T-helper 9 cell (primary cell): Measurements from ENCODE around the gene BCAR3.
"Not testable (repeated sequence)": the region's sequence is repeated elsewhere in the genome, so short reads cannot be mapped to it uniquely, and the experiment has no call there.

Experiments used
- DNase-seq: peaks from one replicate; pipeline ENCODE4 v3.0.0-alpha.2; 2020

BCAR3 gene

GRCh38 chr1:93687542-93687941, 5.9 kb upstream of the BCAR3 start:
- DNase-seq, result no peak

GRCh38 chr1:93686504-93687250, 5.0 kb upstream of the BCAR3 start:
- DNase-seq, result no peak

GRCh38 chr1:93685918-93686317, 4.3 kb upstream of the BCAR3 start:
- DNase-seq, result no peak

- DNase-seq, result no peak
These were observed 1.6 kb upstream of the BCAR3 start for GRCh38 chr1:93683234-93683633.

GRCh38 chr1:93681989-93682412, 364 bp upstream of the BCAR3 start:
- no peak for DNase-seq

GRCh38 chr1:93680420-93681100, 1.1 kb downstream of the BCAR3 start:
- no peak for DNase-seq

GRCh38 chr1:93680076-93680419, 1.6 kb downstream of the BCAR3 start:
- no peak for DNase-seq

- DNase-seq, result no peak
These were observed 2.1 kb downstream of the BCAR3 start for GRCh38 chr1:93679546-93679945.

GRCh38 chr1:93678946-93679480, 2.6 kb downstream of the BCAR3 start:
- no peak for DNase-seq

GRCh38 chr1:93678491-93678890, 3.1 kb downstream of the BCAR3 start:
- no peak for DNase-seq

- DNase-seq, result no peak
These were observed 3.9 kb downstream of the BCAR3 start for GRCh38 chr1:93677729-93678128.

- no peak for DNase-seq
These were observed 5.2 kb downstream of the BCAR3 start for GRCh38 chr1:93676427-93676826.

- no peak for DNase-seq
These were observed 5.7 kb downstream of the BCAR3 start for GRCh38 chr1:93675931-93676330.

GRCh38 chr1:93675271-93675670, 6.4 kb downstream of the BCAR3 start:
- no peak for DNase-seq

GRCh38 chr1:93674071-93674470, 7.6 kb downstream of the BCAR3 start:
- DNase-seq, result not testable (repeated sequence)

- no peak for DNase-seq
These were observed 8.3 kb downstream of the BCAR3 start for GRCh38 chr1:93673163-93673829.

GRCh38 chr1:93672477-93673162, 9.0 kb downstream of the BCAR3 start:
- no peak for DNase-seq

GRCh38 chr1:93672069-93672468, 9.6 kb downstream of the BCAR3 start:
- no peak for DNase-seq

- no peak for DNase-seq
These were observed 10.5 kb downstream of the BCAR3 start for GRCh38 chr1:93671099-93671621.

GRCh38 chr1:93670141-93670540, 11.5 kb downstream of the BCAR3 start:
- DNase-seq, result no peak

GRCh38 chr1:93669369-93669768, 12.3 kb downstream of the BCAR3 start:
- no peak for DNase-seq

- DNase-seq, result no peak
These were observed 12.7 kb downstream of the BCAR3 start for GRCh38 chr1:93668951-93669350.

GRCh38 chr1:93668121-93668520, 13.5 kb downstream of the BCAR3 start:
- no peak for DNase-seq
